NCI-H2227 treated with DMSO at 0.1 percent for 48 hours (cell line): ENCODE results near the gene CLDN20.
"Not testable (repeated sequence)": the region's sequence is repeated elsewhere in the genome, so short reads cannot be mapped to it uniquely, and the experiment has no call there.

Experiments used
- DNase-seq: peaks from one replicate; lab custom pipeline; 2025; lab: John Stamatoyannopoulos, UW

CLDN20 gene

GRCh38 chr6:155245193-155245592, 18.6 kb upstream of the CLDN20 start:
- no peak for DNase-seq

- DNase-seq: no peak
These were observed 18.0 kb upstream of the CLDN20 start for GRCh38 chr6:155245831-155246230.

GRCh38 chr6:155246825-155247224, 17.0 kb upstream of the CLDN20 start:
- no peak for DNase-seq

GRCh38 chr6:155247618-155248007, 16.2 kb upstream of the CLDN20 start:
- DNase-seq: no peak

GRCh38 chr6:155248008-155249001, 15.5 kb upstream of the CLDN20 start:
- peak; percentile 29 for DNase-seq

GRCh38 chr6:155250701-155251381, 13.0 kb upstream of the CLDN20 start:
- no peak for DNase-seq

GRCh38 chr6:155252581-155252980, 11.2 kb upstream of the CLDN20 start:
- DNase-seq: no peak

GRCh38 chr6:155253337-155253736, 10.5 kb upstream of the CLDN20 start:
- DNase-seq: no peak

- DNase-seq: no peak
These were observed 9.7 kb upstream of the CLDN20 start for GRCh38 chr6:155254139-155254538.

GRCh38 chr6:155256122-155256795, 7.6 kb upstream of the CLDN20 start:
- DNase-seq: no peak

- DNase-seq: no peak
These were observed 6.0 kb upstream of the CLDN20 start for GRCh38 chr6:155257796-155258195.

GRCh38 chr6:155259204-155259603, 4.6 kb upstream of the CLDN20 start:
- DNase-seq: no peak

GRCh38 chr6:155259897-155260296, 3.9 kb upstream of the CLDN20 start:
- DNase-seq: no peak

- DNase-seq: no peak
These were observed 3.1 kb upstream of the CLDN20 start for GRCh38 chr6:155260686-155261085.

GRCh38 chr6:155261111-155261900, 2.5 kb upstream of the CLDN20 start:
- DNase-seq: no peak

- DNase-seq: no peak
These were observed 1.2 kb upstream of the CLDN20 start for GRCh38 chr6:155262655-155263054.

- no peak for DNase-seq
These were observed 994 bp downstream of the CLDN20 start for GRCh38 chr6:155264693-155265320.

- DNase-seq: no peak
These were observed 2.2 kb downstream of the CLDN20 start for GRCh38 chr6:155265843-155266535.

- DNase-seq: no peak
These were observed 3.6 kb downstream of the CLDN20 start for GRCh38 chr6:155267411-155267810.

GRCh38 chr6:155268088-155268867, 4.5 kb downstream of the CLDN20 start:
- DNase-seq: not testable (repeated sequence)
